ENCODE measurements around the gene NBEAL2. TPM values are rescaled to one million over a fixed set of nuclear protein-coding genes. Genes with fewer than 3 reads are reported as not detected.

NBEAL2 gene
- polyA plus RNA-seq, 1 donor: 13.9 TPM

GRCh38 chr3:46999516-47000197 is 20.2 kb downstream of the NBEAL2 start:
- DNase-seq (ENCODE audit: low read depth): no peak

GRCh38 chr3:47000198-47000815 is 20.8 kb downstream of the NBEAL2 start:
- DNase-seq (ENCODE audit: low read depth): no peak

GRCh38 chr3:47000922-47001730 is 21.7 kb downstream of the NBEAL2 start:
- no peak for DNase-seq (ENCODE audit: low read depth)

- no peak for DNase-seq (ENCODE audit: low read depth)
Observed at GRCh38 chr3:47001731-47002170, 22.3 kb downstream of the NBEAL2 start.

- DNase-seq (ENCODE audit: low read depth): no peak
Observed at GRCh38 chr3:47002171-47003055, 22.9 kb downstream of the NBEAL2 start.

GRCh38 chr3:47003056-47003410 is 23.6 kb downstream of the NBEAL2 start:
- no peak for DNase-seq (ENCODE audit: low read depth)

GRCh38 chr3:47003461-47004368 is 24.2 kb downstream of the NBEAL2 start:
- DNase-seq (ENCODE audit: low read depth): no peak

- DNase-seq (ENCODE audit: low read depth): no peak
Observed at GRCh38 chr3:47004369-47005211, 25.1 kb downstream of the NBEAL2 start.

GRCh38 chr3:47005212-47006144 is 26.0 kb downstream of the NBEAL2 start:
- DNase-seq (ENCODE audit: low read depth): no peak

GRCh38 chr3:47006145-47006651 is 26.7 kb downstream of the NBEAL2 start:
- DNase-seq (ENCODE audit: low read depth): no peak

GRCh38 chr3:47007001-47007400 is 27.5 kb downstream of the NBEAL2 start:
- DNase-seq (ENCODE audit: low read depth): no peak

- DNase-seq (ENCODE audit: low read depth): no peak
Observed at GRCh38 chr3:47007482-47008233, 28.2 kb downstream of the NBEAL2 start.

GRCh38 chr3:47008234-47008796 is 28.8 kb downstream of the NBEAL2 start:
- DNase-seq (ENCODE audit: low read depth): no peak

GRCh38 chr3:47008851-47009224 is 29.4 kb downstream of the NBEAL2 start:
- no peak for DNase-seq (ENCODE audit: low read depth)

GRCh38 chr3:47009225-47010110 is 30.0 kb downstream of the NBEAL2 start:
- peak; percentile 56 for DNase-seq (ENCODE audit: low read depth)

- DNase-seq (ENCODE audit: low read depth): no peak
Observed at GRCh38 chr3:47010111-47010712, 30.7 kb downstream of the NBEAL2 start.
